ENCODE data around the gene PHEX. TPM values are rescaled to one million over a fixed set of nuclear protein-coding genes. Genes with fewer than 3 reads are reported as not detected.

PHEX gene
- total RNA-seq, 1 donor from 2014 or later: 1.6 TPM

GRCh38 chrX:22081475-22082092, 49.5 kb downstream of the PHEX start:
- Mint-ChIP-seq H3K4me1 (ENCODE audit: unreplicated experiment) (no peaks in the 10 kb centered on the region), H3K9me3 (peaks cover 16% of the 10 kb centered on the region), H3K27me3 (no peaks in the 10 kb centered on the region), H3K4me3 (no peak overlapping the region), H3K27ac (no peak overlapping the region), H3K36me3 (no peaks in the 10 kb centered on the region)
- no peak for DNase-seq (ENCODE audit: extremely low spot score, unreplicated experiment)
- TF ChIP-seq, protein P1, sequence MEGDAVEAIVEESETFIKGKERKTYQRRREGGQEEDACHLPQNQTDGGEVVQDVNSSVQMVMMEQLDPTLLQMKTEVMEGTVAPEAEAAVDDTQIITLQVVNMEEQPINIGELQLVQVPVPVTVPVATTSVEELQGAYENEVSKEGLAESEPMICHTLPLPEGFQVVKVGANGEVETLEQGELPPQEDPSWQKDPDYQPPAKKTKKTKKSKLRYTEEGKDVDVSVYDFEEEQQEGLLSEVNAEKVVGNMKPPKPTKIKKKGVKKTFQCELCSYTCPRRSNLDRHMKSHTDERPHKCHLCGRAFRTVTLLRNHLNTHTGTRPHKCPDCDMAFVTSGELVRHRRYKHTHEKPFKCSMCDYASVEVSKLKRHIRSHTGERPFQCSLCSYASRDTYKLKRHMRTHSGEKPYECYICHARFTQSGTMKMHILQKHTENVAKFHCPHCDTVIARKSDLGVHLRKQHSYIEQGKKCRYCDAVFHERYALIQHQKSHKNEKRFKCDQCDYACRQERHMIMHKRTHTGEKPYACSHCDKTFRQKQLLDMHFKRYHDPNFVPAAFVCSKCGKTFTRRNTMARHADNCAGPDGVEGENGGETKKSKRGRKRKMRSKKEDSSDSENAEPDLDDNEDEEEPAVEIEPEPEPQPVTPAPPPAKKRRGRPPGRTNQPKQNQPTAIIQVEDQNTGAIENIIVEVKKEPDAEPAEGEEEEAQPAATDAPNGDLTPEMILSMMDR (conservative IDR thresholded peaks at IDR 0.05): peak; percentile 81

DNA sequence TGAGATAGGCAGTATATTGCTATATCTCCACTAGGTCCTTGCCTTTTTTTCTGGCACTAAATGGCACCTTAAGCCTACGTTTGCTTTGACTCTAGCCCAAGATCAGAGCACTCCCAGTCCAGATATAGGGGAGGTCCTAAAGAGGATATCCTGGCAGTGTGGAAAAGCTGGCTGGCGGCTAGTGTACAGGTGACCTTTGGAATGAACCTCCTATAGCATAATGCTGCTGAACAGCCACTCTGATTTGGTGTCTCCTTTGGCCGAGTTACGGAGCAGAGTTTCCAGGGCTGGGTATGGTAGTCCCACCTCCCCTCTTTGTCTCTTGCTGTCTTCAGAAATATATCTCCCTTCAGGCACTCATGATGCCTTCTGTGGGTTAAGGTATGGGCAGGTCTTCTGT, 53.9 kb downstream of the PHEX start:
- H3K36me3 Mint-ChIP-seq: no peaks in the 10 kb centered on the region
- H3K4me3 Mint-ChIP-seq: no peak overlapping the region
- DNase-seq (ENCODE audit: extremely low spot score, unreplicated experiment): no peak
- H3K9me3 Mint-ChIP-seq: peaks cover 16% of the 10 kb centered on the region
- no peak overlapping the region for H3K27ac Mint-ChIP-seq
- TF ChIP-seq, protein P1 (conservative IDR thresholded peaks at IDR 0.05): no peak
- no peaks in the 10 kb centered on the region for H3K4me1 Mint-ChIP-seq (ENCODE audit: unreplicated experiment)
- no peaks in the 10 kb centered on the region for H3K27me3 Mint-ChIP-seq

GRCh38 chrX:22087011-22087557, 55.0 kb downstream of the PHEX start:
- Mint-ChIP-seq H3K9me3 (peaks cover 10% of the 10 kb centered on the region), H3K27ac (no peak overlapping the region), H3K4me3 (no peak overlapping the region), H3K4me1 (ENCODE audit: unreplicated experiment) (no peaks in the 10 kb centered on the region), H3K27me3 (no peaks in the 10 kb centered on the region), H3K36me3 (no peaks in the 10 kb centered on the region)
- TF ChIP-seq, protein P1 (conservative IDR thresholded peaks at IDR 0.05): no peak
- no peak for DNase-seq (ENCODE audit: extremely low spot score, unreplicated experiment)

DNA sequence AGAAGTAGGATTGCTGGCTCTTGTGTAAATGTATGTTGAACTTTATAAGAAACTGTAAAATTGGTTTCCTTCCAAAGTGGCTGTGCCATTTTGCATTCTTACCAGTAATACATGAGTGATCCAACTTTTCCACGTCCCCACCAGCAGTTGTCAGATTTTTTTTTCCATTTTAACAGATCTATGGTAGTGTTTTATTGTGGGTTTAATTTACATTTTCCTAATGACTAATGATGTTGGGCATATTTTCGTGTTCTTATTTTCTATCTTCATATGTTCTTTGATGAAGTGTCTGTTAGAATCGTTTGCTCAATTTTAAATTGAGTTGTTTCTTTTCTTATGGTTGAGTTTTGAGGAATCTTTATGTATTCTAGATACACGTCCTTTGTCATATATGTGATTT, 56.2 kb downstream of the PHEX start:
- H3K36me3 Mint-ChIP-seq: no peaks in the 10 kb centered on the region
- H3K9me3 Mint-ChIP-seq: peaks cover 4% of the 10 kb centered on the region
- H3K4me1 Mint-ChIP-seq (ENCODE audit: unreplicated experiment): no peaks in the 10 kb centered on the region
- H3K4me3 Mint-ChIP-seq: no peak overlapping the region
- H3K27me3 Mint-ChIP-seq: no peaks in the 10 kb centered on the region
- H3K27ac Mint-ChIP-seq: no peak overlapping the region
- TF ChIP-seq, protein P1 (conservative IDR thresholded peaks at IDR 0.05): no peak
- no peak for DNase-seq (ENCODE audit: extremely low spot score, unreplicated experiment)

GRCh38 chrX:22090181-22090580, 58.1 kb downstream of the PHEX start:
- Mint-ChIP-seq H3K4me1 (ENCODE audit: unreplicated experiment) (peaks cover 3% of the 10 kb centered on the region), H3K27me3 (no peaks in the 10 kb centered on the region), H3K4me3 (no peak overlapping the region), H3K27ac (no peak overlapping the region), H3K36me3 (no peaks in the 10 kb centered on the region), H3K9me3 (peaks cover 4% of the 10 kb centered on the region)
- TF ChIP-seq, protein P1 (conservative IDR thresholded peaks at IDR 0.05): no peak
- DNase-seq (ENCODE audit: extremely low spot score, unreplicated experiment): no peak

Data from type B pancreatic cell (in vitro differentiated cells).